ENCODE data around the gene NLRP8.

DNA sequence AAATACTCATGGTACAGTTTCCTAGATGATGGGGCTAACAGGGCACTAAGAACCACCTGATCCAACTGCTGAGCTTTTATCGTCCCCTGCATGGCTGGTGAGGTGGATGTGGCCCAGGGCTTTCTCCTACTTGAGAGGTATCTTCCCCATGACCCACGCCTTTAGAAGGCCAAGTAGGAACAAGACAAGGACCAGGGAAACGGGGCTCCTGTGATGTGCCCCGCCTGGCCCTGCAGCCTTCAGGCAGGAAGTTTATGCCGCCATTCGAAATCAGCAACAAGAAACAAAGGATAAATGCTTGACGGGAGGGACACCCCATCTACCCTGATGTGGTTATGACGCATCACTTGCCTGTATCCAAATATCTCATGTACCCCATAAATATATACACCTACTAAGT lies 19.6 kb upstream of the NLRP8 start:
- TF ChIP-seq TAF1 (IDR thresholded peaks at IDR 0.05; ENCODE audit: borderline replicate concordance, low read depth, low read length) (no peak), GABPA (IDR thresholded peaks at IDR 0.05; ENCODE audit: low read depth) (no peak), NFIC (IDR thresholded peaks at IDR 0.05; ENCODE audit: borderline replicate concordance) (no peak), ELF1 (IDR thresholded peaks at IDR 0.05) (no peak)
- TF ChIP-seq, protein P1, sequence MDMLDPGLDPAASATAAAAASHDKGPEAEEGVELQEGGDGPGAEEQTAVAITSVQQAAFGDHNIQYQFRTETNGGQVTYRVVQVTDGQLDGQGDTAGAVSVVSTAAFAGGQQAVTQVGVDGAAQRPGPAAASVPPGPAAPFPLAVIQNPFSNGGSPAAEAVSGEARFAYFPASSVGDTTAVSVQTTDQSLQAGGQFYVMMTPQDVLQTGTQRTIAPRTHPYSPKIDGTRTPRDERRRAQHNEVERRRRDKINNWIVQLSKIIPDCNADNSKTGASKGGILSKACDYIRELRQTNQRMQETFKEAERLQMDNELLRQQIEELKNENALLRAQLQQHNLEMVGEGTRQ (IDR thresholded peaks at IDR 0.05; ENCODE audit: borderline replicate concordance, low read depth, low read length) = no peak
- TF ChIP-seq, protein P2, sequence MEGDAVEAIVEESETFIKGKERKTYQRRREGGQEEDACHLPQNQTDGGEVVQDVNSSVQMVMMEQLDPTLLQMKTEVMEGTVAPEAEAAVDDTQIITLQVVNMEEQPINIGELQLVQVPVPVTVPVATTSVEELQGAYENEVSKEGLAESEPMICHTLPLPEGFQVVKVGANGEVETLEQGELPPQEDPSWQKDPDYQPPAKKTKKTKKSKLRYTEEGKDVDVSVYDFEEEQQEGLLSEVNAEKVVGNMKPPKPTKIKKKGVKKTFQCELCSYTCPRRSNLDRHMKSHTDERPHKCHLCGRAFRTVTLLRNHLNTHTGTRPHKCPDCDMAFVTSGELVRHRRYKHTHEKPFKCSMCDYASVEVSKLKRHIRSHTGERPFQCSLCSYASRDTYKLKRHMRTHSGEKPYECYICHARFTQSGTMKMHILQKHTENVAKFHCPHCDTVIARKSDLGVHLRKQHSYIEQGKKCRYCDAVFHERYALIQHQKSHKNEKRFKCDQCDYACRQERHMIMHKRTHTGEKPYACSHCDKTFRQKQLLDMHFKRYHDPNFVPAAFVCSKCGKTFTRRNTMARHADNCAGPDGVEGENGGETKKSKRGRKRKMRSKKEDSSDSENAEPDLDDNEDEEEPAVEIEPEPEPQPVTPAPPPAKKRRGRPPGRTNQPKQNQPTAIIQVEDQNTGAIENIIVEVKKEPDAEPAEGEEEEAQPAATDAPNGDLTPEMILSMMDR (IDR thresholded peaks at IDR 0.05) = no peak
